Fibroblast of the aortic adventitia (primary cell): ENCODE measurements around the gene CTDSP2. TPM values are rescaled to one million over a fixed set of nuclear protein-coding genes. Genes with fewer than 3 reads are reported as not detected.
"Not testable (repeated sequence)": the region's sequence is repeated elsewhere in the genome, so short reads cannot be mapped to it uniquely, and the experiment has no call there.

Source experiments
- DNase-seq: peaks from one replicate; pipeline ENCODE4 v3.0.0-alpha.2; 2010; ENCODE audit warnings: low read depth
- H3K4me3 ChIP-seq: 2 replicates; pipeline ENCODE4 v1.5.1; 2011; ENCODE audit warnings: low read depth, mild to moderate bottlenecking, control low read depth, low read length, moderate library complexity
- total RNA-seq: library from RNA; depleted of rRNA; stranded (reverse); fragments of >200 nt; gene quantifications from 2 replicates; pipeline ENCODE4 v1.2.3, GENCODE V29; 2012; ENCODE audit warnings: low replicate concordance
- TF ChIP-seq, protein P1 (sequence below): IDR thresholded peaks from 2 replicates; pipeline ENCODE4 v1.5.1; 2011; ENCODE audit warnings: mild to moderate bottlenecking, low read length, control low read depth, inconsistent platforms; ENCODE audit not compliant: insufficient read depth

The CTDSP2 gene
- total RNA-seq, 1 donor: 90.7 TPM

DNA sequence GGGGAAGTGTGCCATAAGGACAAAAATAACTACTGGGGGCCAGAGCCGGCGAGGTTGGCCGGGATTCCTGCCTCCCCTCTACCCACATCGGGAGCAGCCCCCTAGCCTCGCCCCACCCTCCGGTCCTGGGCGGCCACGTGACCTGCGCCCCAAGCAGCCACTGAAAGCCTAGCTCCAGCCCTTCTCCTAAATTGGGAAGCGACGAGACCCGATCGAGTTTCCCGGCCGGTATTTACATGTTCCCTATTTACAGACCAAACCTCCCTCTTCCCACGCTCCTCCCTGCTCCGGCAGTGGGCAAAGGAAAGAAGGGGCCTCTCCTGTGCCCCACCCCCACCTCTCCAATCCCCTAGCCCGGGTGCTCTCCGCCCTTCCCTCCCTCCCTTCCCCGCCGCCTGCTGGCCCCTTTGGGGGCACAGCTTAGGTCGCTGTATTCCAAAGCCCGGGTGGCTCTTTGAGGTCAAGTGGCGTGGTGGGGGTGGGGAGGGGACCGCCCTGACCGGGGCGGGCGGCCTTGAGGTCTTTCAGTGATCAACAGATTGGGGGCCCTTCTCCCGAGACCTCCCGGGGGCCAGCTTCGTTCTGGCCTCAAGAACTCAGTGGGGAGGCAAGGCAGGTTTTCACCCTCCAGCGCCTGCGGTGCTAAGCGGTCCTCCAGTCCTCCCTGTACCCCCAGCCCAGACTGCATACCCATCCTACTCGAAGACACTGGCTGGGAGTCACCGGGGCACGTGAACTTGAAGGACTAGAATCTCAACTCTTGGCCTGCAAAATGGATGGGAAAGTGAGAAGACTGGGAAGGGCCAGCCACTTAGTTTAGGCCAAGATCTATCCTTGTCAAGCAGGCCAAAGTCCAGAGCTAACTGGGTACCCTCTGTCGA, 6.3 kb upstream of the CTDSP2 start:
- TF ChIP-seq, protein P1, sequence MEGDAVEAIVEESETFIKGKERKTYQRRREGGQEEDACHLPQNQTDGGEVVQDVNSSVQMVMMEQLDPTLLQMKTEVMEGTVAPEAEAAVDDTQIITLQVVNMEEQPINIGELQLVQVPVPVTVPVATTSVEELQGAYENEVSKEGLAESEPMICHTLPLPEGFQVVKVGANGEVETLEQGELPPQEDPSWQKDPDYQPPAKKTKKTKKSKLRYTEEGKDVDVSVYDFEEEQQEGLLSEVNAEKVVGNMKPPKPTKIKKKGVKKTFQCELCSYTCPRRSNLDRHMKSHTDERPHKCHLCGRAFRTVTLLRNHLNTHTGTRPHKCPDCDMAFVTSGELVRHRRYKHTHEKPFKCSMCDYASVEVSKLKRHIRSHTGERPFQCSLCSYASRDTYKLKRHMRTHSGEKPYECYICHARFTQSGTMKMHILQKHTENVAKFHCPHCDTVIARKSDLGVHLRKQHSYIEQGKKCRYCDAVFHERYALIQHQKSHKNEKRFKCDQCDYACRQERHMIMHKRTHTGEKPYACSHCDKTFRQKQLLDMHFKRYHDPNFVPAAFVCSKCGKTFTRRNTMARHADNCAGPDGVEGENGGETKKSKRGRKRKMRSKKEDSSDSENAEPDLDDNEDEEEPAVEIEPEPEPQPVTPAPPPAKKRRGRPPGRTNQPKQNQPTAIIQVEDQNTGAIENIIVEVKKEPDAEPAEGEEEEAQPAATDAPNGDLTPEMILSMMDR: no peak
- DNase-seq: no peak
- H3K4me3 ChIP-seq: no peak overlapping the region

DNA sequence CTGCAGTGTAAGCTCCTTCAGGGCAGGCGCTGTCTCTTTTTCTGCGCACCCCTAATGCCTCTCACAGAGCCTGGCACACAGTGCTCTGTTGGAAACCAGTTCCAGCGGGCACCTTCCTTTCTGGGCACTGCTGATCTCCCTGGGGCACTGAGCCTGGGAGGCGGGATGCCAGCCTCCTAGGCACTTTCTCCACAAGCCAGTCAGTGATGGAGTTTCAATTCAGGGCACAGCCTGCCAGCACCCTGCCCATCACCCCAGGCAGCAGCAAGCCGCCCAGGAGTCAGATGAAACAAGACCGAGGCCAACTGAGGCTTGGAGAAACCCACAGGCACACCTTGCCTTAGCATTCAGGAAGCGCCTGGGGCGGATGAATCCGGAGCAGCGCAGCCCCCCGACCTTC, 5.7 kb upstream of the CTDSP2 start:
- H3K4me3 ChIP-seq: no peak overlapping the region
- DNase-seq: no peak

DNA sequence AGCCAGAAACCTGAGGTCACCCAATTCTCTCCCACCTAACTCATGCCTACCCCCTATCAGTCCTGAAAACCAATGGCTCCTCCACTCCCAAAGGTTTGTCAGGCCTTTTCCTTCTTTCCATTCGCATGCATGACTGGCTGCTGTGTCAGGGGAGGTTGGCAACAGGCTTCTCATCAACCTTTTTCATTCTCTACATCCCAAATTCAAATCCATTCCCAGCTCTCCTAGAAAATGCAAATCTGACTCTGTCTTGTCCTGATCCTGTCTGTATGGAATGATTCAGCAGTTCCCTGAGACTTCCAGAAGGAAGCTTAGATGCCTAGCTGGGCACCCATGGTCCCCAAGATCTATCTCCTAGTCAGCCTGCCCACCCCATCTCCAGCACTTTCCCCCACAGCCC, 5.0 kb upstream of the CTDSP2 start:
- TF ChIP-seq, protein P1: no peak
- no peak overlapping the region for H3K4me3 ChIP-seq
- no peak for DNase-seq

More for the DNA sequence above, 5.7 kb upstream of the CTDSP2 start:
- TF ChIP-seq, protein P1: no peak

DNA sequence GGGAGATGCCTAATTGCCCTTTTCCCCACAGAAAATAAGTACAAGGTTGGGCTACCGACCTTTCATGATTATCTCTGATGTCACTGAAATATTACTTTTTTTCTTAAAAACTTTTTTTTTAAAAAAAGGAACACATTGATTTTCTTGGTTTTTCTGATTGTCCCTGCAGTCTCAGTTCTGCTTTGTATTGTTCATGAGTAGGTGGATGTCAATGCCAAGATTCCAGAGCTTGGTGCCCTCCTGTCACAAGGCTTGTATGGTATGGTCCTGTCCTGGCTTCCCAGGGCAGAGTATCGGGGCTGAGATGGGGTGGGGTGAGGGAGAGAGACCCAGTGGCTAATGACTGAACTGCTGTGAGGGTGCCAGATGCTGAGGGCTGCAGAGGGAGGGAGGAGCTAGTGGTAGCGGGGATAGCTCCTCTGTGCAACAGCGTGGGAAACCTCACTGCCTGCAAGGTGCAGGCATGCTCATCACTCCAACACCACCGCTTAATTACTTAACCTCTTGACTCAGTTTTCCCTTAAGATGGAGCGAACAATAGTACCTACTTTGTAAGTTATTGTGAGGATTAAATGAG, 4.4 kb upstream of the CTDSP2 start:
- DNase-seq: no peak
- TF ChIP-seq, protein P1: no peak

DNA sequence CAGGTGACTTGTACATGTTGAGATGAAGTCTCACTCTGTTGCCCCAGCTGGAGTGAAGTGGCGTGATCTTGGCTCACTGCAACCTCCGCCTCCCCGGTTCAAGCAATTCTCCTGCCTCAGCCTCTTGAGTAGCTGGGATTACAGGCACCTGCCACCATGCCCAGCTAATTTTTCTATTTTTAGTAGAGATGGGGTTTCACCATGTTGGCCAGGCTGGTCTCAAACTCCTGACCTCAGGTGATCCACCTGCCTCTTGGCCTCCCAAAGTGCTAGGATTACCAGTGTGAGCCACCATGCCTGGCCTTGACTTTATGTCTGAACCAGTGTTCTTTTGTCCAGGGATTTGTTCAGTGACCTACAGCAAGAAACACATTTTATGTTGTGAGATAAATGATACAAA, 2.9 kb upstream of the CTDSP2 start:
- not testable (repeated sequence) for DNase-seq

More for the DNA sequence above, 4.4 kb upstream of the CTDSP2 start:
- no peak overlapping the region for H3K4me3 ChIP-seq

DNA sequence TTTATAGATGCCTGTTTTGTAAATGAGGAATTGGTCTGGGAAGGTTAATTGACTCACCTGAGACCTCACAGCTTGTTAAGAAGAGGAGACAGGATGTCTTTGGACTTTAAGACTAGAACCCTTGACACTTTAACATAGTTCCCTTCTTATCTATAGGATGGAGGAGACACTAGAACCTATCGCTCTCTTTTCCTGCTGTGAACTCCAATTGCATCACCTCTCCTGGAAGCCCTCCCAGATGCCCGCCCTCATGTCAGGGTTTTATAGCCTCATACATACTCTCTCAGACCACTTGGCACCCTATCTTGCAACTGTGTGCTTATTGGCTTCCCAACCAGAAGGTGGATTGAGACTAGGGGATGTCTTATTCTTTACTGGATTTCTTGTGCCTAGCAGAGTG, 2.5 kb upstream of the CTDSP2 start:
- H3K4me3 ChIP-seq: no peak overlapping the region
- no peak for DNase-seq
- TF ChIP-seq, protein P1: no peak

More for the DNA sequence above, 2.9 kb upstream of the CTDSP2 start:
- H3K4me3 ChIP-seq: not testable (repeated sequence)

DNA sequence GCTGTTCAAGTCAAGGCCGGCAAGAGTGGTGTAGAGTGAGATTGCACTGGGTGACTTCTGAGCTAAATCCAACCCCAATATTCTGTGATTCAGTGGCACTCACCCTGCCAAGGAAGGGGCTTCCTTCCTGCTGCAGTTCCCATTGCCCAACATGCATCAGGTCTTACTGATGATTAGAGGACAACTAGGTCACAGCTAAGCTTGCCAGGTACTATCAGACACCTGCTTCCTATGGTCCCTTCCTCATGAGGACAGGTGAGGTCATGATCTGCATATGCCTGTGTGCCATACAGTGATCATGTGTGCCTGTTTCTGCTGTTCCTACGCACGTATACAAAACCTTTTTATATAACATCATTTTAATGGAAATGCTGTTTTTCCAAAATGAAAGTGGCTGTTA, 1.7 kb upstream of the CTDSP2 start:
- TF ChIP-seq, protein P1: no peak
- no peak for DNase-seq
- H3K4me3 ChIP-seq: no peak overlapping the region
